KOPT-K1 (cell line): ENCODE measurements around the gene SLC24A3.

ENCODE experiments used
- H3K27ac ChIP-seq: fragments of 200-600 bp; sonication (generic); 2 replicates; pipeline ENCODE4 v1.5.1; 2016; ENCODE audit warnings: antibody characterized with exemption, mild to moderate bottlenecking, low read depth, low read length; ENCODE audit not compliant: poor library complexity, severe bottlenecking
- H3K36me3 ChIP-seq: fragments of 200-600 bp; sonication (generic); 2 replicates; pipeline ENCODE4 v1.5.1; 2017; ENCODE audit warnings: antibody characterized with exemption, mild to moderate bottlenecking, low read length, moderate library complexity; ENCODE audit not compliant: insufficient read depth
- H3K9me3 ChIP-seq: fragments of 200-600 bp; sonication (generic); 2 replicates; pipeline ENCODE4 v1.5.1; 2017; ENCODE audit warnings: antibody characterized with exemption, low read length, mild to moderate bottlenecking; ENCODE audit not compliant: insufficient read depth, poor library complexity, severe bottlenecking

Gene SLC24A3

GRCh38 chr20:19515074-19515473 lies 302.6 kb downstream of the SLC24A3 start:
- Histone ChIP-seq H3K36me3 (no peaks in the 10 kb centered on the region), H3K27ac (no peak overlapping the region), H3K9me3 (no peaks in the 10 kb centered on the region)

- Histone ChIP-seq H3K36me3 (no peaks in the 10 kb centered on the region), H3K9me3 (no peaks in the 10 kb centered on the region), H3K27ac (no peak overlapping the region)
These were observed 307.0 kb downstream of the SLC24A3 start for GRCh38 chr20:19519466-19519865.

GRCh38 chr20:19520261-19520660 lies 307.8 kb downstream of the SLC24A3 start:
- H3K9me3 ChIP-seq = no peaks in the 10 kb centered on the region
- no peak overlapping the region for H3K27ac ChIP-seq
- no peaks in the 10 kb centered on the region for H3K36me3 ChIP-seq

- no peaks in the 10 kb centered on the region for H3K36me3 ChIP-seq
- no peak overlapping the region for H3K27ac ChIP-seq
- H3K9me3 ChIP-seq = no peaks in the 10 kb centered on the region
These were observed 309.8 kb downstream of the SLC24A3 start for GRCh38 chr20:19522071-19522801.

- Histone ChIP-seq H3K36me3 (no peaks in the 10 kb centered on the region), H3K9me3 (no peaks in the 10 kb centered on the region), H3K27ac (no peak overlapping the region)
These were observed 310.6 kb downstream of the SLC24A3 start for GRCh38 chr20:19522836-19523590.

- H3K36me3 ChIP-seq = no peaks in the 10 kb centered on the region
- H3K9me3 ChIP-seq = no peaks in the 10 kb centered on the region
- H3K27ac ChIP-seq = no peak overlapping the region
These were observed 312.2 kb downstream of the SLC24A3 start for GRCh38 chr20:19524691-19525090.

GRCh38 chr20:19527509-19527908 lies 315.1 kb downstream of the SLC24A3 start:
- H3K36me3 ChIP-seq = no peaks in the 10 kb centered on the region
- H3K27ac ChIP-seq = no peak overlapping the region
- H3K9me3 ChIP-seq = no peaks in the 10 kb centered on the region

GRCh38 chr20:19528286-19529030 lies 316.0 kb downstream of the SLC24A3 start:
- Histone ChIP-seq H3K27ac (no peak overlapping the region), H3K36me3 (no peaks in the 10 kb centered on the region), H3K9me3 (no peaks in the 10 kb centered on the region)

GRCh38 chr20:19530006-19530405 lies 317.6 kb downstream of the SLC24A3 start:
- Histone ChIP-seq H3K27ac (no peak overlapping the region), H3K36me3 (no peaks in the 10 kb centered on the region), H3K9me3 (no peaks in the 10 kb centered on the region)

- Histone ChIP-seq H3K36me3 (no peaks in the 10 kb centered on the region), H3K27ac (no peak overlapping the region), H3K9me3 (no peaks in the 10 kb centered on the region)
These were observed 319.0 kb downstream of the SLC24A3 start for GRCh38 chr20:19531446-19531845.

GRCh38 chr20:19538556-19538955 lies 326.1 kb downstream of the SLC24A3 start:
- no peaks in the 10 kb centered on the region for H3K36me3 ChIP-seq
- H3K9me3 ChIP-seq = no peaks in the 10 kb centered on the region
- H3K27ac ChIP-seq = no peak overlapping the region

GRCh38 chr20:19539191-19539590 lies 326.7 kb downstream of the SLC24A3 start:
- Histone ChIP-seq H3K36me3 (no peaks in the 10 kb centered on the region), H3K9me3 (no peaks in the 10 kb centered on the region), H3K27ac (no peak overlapping the region)

GRCh38 chr20:19540392-19540791 lies 327.9 kb downstream of the SLC24A3 start:
- no peaks in the 10 kb centered on the region for H3K9me3 ChIP-seq
- no peaks in the 10 kb centered on the region for H3K36me3 ChIP-seq
- no peak overlapping the region for H3K27ac ChIP-seq

- no peaks in the 10 kb centered on the region for H3K36me3 ChIP-seq
These were observed 330.7 kb downstream of the SLC24A3 start for GRCh38 chr20:19543101-19543500.

GRCh38 chr20:19544684-19545083 lies 332.2 kb downstream of the SLC24A3 start:
- no peaks in the 10 kb centered on the region for H3K9me3 ChIP-seq
- H3K27ac ChIP-seq = no peak overlapping the region
- H3K36me3 ChIP-seq = no peaks in the 10 kb centered on the region

More at GRCh38 chr20:19543101-19543500, 330.7 kb downstream of the SLC24A3 start:
- H3K27ac ChIP-seq = no peak overlapping the region
- no peaks in the 10 kb centered on the region for H3K9me3 ChIP-seq
